Renal cortical epithelial cell (primary cell): ENCODE results near the gene PPP1R15A. TPM values are rescaled to one million over a fixed set of nuclear protein-coding genes. Genes with fewer than 3 reads are reported as not detected.
A peak's percentile ranks its signal among the peaks of the same experiment; 100 is the strongest.
"Not testable (repeated sequence)": the region's sequence is repeated elsewhere in the genome, so short reads cannot be mapped to it uniquely, and the experiment has no call there.

Experiments
- DNase-seq: peaks from one replicate; pipeline ENCODE4 v3.0.0-alpha.2; 2011; ENCODE audit warnings: low read depth
- total RNA-seq: library from RNA; depleted of rRNA; stranded (reverse); fragments of >200 nt; gene quantifications from 2 replicates; pipeline ENCODE4 v1.2.3, GENCODE V29; 2014

PPP1R15A gene
- total RNA-seq, 1 donor from 2014 or later = 28.1 TPM

- no peak for DNase-seq
Observed at GRCh38 chr19:48914181-48914580, 42.0 kb downstream of the PPP1R15A start.

GRCh38 chr19:48915757-48916156 lies 43.5 kb downstream of the PPP1R15A start:
- no peak for DNase-seq

- DNase-seq = no peak
Observed at GRCh38 chr19:48918071-48918470, 45.9 kb downstream of the PPP1R15A start.

- no peak for DNase-seq
Observed at GRCh38 chr19:48918801-48919247, 46.6 kb downstream of the PPP1R15A start.

GRCh38 chr19:48919271-48919670 lies 47.0 kb downstream of the PPP1R15A start:
- not testable (repeated sequence) for DNase-seq

- no peak for DNase-seq
Observed at GRCh38 chr19:48920949-48921348, 48.7 kb downstream of the PPP1R15A start.

- DNase-seq = no peak
Observed at GRCh38 chr19:48921721-48922500, 49.7 kb downstream of the PPP1R15A start.

GRCh38 chr19:48922548-48923490 lies 50.6 kb downstream of the PPP1R15A start:
- no peak for DNase-seq

GRCh38 chr19:48925240-48925843 lies 53.1 kb downstream of the PPP1R15A start:
- peak; percentile 74 for DNase-seq

Other genes with a start within 250 kb of the PPP1R15A start
- gene DBP, start 235.0 kb upstream of the PPP1R15A start, total RNA-seq = 0.52 and 2.3 TPM in 2 replicates
- gene CA11, start 226.2 kb upstream of the PPP1R15A start, total RNA-seq = 0.35 and 3.3 TPM in 2 replicates
- gene NTN5, start 199.4 kb upstream of the PPP1R15A start, total RNA-seq = 0.40 TPM in 1 of 2 replicates, not detected in the other
- 0.25 and 1.9 TPM in 2 replicates for gene FUT2, start 176.4 kb upstream of the PPP1R15A start, total RNA-seq
- gene MAMSTR, start 152.7 kb upstream of the PPP1R15A start, total RNA-seq = 0.25 and 0.87 TPM in 2 replicates
- gene RASIP1, start 131.8 kb upstream of the PPP1R15A start, total RNA-seq = 0.50 and 0.69 TPM in 2 replicates
- gene IZUMO1, start 125.5 kb upstream of the PPP1R15A start, total RNA-seq = not detected in 2 replicates
- gene FUT1, start 119.8 kb upstream of the PPP1R15A start, total RNA-seq = 0.05 and 3.0 TPM in 2 replicates
- gene FGF21, start 116.9 kb upstream of the PPP1R15A start, total RNA-seq = not detected in 2 replicates
- gene BCAT2, start 61.4 kb upstream of the PPP1R15A start, total RNA-seq = 27.2 and 37.3 TPM in 2 replicates
- 0.60 and 1.7 TPM in 2 replicates for gene HSD17B14, start 35.9 kb upstream of the PPP1R15A start, total RNA-seq
- 6.8 and 14.4 TPM in 2 replicates for gene PLEKHA4, start 3.8 kb upstream of the PPP1R15A start, total RNA-seq
- 0.10 TPM in 1 of 2 replicates, not detected in the other for gene TULP2, start 26.3 kb downstream of the PPP1R15A start, total RNA-seq
- 100 and 287 TPM in 2 replicates for gene NUCB1, start 27.9 kb downstream of the PPP1R15A start, total RNA-seq
- gene DHDH, start 61.3 kb downstream of the PPP1R15A start, total RNA-seq = 0.10 and 1.7 TPM in 2 replicates
- gene BAX, start 82.5 kb downstream of the PPP1R15A start, total RNA-seq = 101 and 135 TPM in 2 replicates
- 1,420 and 1,436 TPM in 2 replicates for gene FTL, start 92.9 kb downstream of the PPP1R15A start, total RNA-seq
- 42.9 and 72.1 TPM in 2 replicates for gene GYS1, start 120.9 kb downstream of the PPP1R15A start, total RNA-seq
- gene RUVBL2, start 121.5 kb downstream of the PPP1R15A start, total RNA-seq = 170 and 313 TPM in 2 replicates
- 0.25 TPM in 1 of 2 replicates, not detected in the other for gene LHB, start 144.7 kb downstream of the PPP1R15A start, total RNA-seq
- not detected in 2 replicates for gene CGB3, start 151.9 kb downstream of the PPP1R15A start, total RNA-seq
- 1.0 TPM in 1 of 2 replicates, not detected in the other for gene CGB2, start 159.5 kb downstream of the PPP1R15A start, total RNA-seq
- gene CGB1, start 164.5 kb downstream of the PPP1R15A start, total RNA-seq = 1.4 TPM in 1 of 2 replicates, not detected in the other
- not detected in 2 replicates for gene CGB5, start 171.4 kb downstream of the PPP1R15A start, total RNA-seq
- gene CGB8, start 176.7 kb downstream of the PPP1R15A start, total RNA-seq = 1.2 TPM in 1 of 2 replicates, not detected in the other
- 0.25 and 0.35 TPM in 2 replicates for gene CGB7, start 185.3 kb downstream of the PPP1R15A start, total RNA-seq
- gene NTF4, start 192.4 kb downstream of the PPP1R15A start, total RNA-seq = 0.25 and 0.52 TPM in 2 replicates
- gene KCNA7, start 200.3 kb downstream of the PPP1R15A start, total RNA-seq = not detected in 2 replicates
- 82.8 and 138 TPM in 2 replicates for gene SNRNP70, start 213.0 kb downstream of the PPP1R15A start, total RNA-seq
- gene LIN7B, start 241.9 kb downstream of the PPP1R15A start, total RNA-seq = 2.5 and 7.5 TPM in 2 replicates
- 0.45 TPM in 1 of 2 replicates, not detected in the other for gene C19orf73, start 246.7 kb downstream of the PPP1R15A start, total RNA-seq
- gene PPFIA3, start 247.1 kb downstream of the PPP1R15A start, total RNA-seq = 2.6 and 3.6 TPM in 2 replicates